ENCODE measurements around the gene BATF3. TPM values are rescaled to one million over a fixed set of nuclear protein-coding genes. Genes with fewer than 3 reads are reported as not detected.

The BATF3 gene
- total RNA-seq, 1 donor from 2014 or later: not detected

DNA sequence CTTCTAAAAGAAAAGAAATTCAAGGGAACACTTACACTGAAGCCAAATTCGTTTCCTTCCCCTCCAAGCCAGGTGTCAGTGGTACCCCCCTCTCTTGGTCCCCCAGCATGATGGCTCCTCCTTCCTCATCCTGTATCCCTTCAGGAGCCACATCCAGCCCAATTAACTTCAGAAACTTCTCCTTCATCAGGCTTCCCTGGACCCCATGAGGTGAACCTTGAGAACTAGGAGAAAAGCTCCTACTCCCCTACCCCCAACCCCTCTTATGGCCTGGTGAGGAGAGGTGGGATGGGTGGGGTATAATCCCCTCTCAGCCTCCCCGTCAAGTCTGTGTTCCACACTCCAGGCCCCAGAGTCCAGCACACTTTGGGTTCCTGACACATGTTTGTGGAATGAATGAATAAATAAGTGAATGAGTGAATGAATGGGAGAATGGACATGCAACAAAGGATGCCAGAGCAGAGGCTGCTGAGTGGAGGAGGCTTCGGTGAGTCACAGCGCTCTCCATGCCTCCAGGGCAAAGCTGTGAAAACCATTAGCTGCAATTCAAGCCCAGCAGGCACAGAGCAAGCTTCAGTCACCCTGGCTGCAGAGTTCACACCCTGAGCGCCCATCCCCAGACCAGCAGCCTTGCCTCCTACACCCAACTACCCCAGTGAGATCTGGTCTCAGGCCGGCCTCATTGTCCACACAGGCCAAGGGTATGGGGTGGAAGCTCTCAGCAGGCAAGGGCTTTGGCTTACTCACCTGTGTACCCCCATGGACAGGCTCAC is 43.8 kb downstream of the BATF3 start:
- DNase-seq (ENCODE audit: low read depth): no peak
- no peak overlapping the region for H3K4me3 ChIP-seq (ENCODE audit: low read depth, low read length)
- TF ChIP-seq, protein P1, sequence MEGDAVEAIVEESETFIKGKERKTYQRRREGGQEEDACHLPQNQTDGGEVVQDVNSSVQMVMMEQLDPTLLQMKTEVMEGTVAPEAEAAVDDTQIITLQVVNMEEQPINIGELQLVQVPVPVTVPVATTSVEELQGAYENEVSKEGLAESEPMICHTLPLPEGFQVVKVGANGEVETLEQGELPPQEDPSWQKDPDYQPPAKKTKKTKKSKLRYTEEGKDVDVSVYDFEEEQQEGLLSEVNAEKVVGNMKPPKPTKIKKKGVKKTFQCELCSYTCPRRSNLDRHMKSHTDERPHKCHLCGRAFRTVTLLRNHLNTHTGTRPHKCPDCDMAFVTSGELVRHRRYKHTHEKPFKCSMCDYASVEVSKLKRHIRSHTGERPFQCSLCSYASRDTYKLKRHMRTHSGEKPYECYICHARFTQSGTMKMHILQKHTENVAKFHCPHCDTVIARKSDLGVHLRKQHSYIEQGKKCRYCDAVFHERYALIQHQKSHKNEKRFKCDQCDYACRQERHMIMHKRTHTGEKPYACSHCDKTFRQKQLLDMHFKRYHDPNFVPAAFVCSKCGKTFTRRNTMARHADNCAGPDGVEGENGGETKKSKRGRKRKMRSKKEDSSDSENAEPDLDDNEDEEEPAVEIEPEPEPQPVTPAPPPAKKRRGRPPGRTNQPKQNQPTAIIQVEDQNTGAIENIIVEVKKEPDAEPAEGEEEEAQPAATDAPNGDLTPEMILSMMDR (conservative IDR thresholded peaks at IDR 0.05; ENCODE audit: low read depth, low read length): no peak

DNA sequence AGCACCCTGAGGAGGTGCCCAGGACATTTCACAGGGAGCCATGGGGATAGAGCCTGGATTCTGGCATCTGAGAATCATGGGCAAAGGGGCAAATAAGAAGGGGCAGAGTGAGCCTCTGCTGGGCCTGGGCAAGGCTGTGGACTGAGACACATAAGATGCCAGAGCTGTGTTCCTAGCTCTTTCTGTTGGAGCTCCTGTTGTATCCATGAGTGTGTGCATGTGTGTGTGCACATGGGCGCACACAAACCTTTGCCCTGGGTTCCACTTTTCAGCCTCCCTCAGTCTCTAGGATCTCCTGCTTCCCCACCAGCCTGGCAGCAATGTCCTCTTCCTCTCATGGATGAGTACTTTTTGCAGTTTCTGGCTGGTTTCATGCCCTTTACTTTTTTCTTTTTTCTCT is 47.0 kb downstream of the BATF3 start:
- TF ChIP-seq, protein P1 (conservative IDR thresholded peaks at IDR 0.05; ENCODE audit: low read depth, low read length): no peak
- DNase-seq (ENCODE audit: low read depth): no peak
- H3K4me3 ChIP-seq (ENCODE audit: low read depth, low read length): no peak overlapping the region

DNA sequence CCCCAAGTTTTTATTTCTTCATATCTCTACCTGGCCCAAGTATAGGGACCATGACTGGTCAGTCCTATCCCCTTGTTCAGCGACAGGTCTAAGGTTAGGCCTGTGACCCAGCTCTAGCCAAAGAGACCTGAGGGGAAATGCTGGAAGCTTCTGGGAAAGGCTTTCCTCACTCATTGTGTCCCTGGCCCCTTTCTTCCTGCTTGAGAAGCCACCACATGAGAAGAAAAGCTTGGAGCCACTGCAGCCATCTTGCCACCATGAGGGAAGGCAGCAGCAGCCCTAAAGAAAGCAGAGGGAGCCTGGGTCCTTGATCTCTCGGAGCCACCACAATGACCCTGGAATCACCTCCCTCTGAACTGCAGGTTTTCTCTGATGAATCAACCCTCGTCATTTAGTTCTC is 47.7 kb downstream of the BATF3 start:
- H3K4me3 ChIP-seq (ENCODE audit: low read depth, low read length): no peak overlapping the region
- DNase-seq (ENCODE audit: low read depth): no peak
- TF ChIP-seq, protein P1 (conservative IDR thresholded peaks at IDR 0.05; ENCODE audit: low read depth, low read length): no peak

DNA sequence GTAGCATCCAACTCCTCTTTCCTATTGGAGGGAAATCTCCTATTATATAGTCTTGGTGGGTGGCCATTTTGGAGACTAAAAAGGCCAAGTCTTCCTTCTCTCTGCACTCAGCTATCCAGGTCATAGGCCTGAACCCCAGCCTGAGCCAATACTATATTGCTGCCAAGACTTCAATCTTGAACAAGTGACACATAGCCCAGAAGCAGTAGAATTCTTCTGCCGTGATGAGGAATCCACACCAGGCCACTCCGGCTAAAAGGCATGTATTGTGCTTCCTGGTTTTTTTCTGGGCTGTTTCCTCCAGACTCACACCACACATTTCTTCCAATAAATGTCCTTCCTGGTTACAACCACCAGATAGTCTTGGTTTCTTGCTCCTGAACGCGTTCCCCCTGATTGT is 48.1 kb downstream of the BATF3 start:
- TF ChIP-seq, protein P1 (conservative IDR thresholded peaks at IDR 0.05; ENCODE audit: low read depth, low read length): no peak
- no peak overlapping the region for H3K4me3 ChIP-seq (ENCODE audit: low read depth, low read length)
- no peak for DNase-seq (ENCODE audit: low read depth)

DNA sequence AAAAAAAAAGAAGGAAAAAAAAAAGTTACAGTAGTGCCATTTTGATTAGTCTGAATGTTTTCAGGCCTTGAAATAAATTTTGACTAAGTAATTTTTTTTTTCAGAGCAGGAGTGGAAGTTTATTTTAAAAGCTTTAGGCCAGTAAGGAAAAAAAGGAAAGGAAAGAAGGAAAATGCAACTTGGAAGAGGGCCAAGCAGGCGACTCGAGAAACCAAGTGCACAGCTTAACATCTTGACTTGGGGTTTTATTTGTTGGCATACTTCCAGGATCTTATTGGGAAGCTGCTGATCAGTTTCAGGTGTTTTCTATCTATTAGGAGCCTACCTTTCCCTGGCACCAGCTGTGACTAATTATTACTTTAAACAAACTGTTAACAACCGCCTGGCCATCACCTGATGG is 49.4 kb downstream of the BATF3 start:
- TF ChIP-seq, protein P1 (conservative IDR thresholded peaks at IDR 0.05; ENCODE audit: low read depth, low read length): no peak
- no peak overlapping the region for H3K4me3 ChIP-seq (ENCODE audit: low read depth, low read length)
- no peak for DNase-seq (ENCODE audit: low read depth)

DNA sequence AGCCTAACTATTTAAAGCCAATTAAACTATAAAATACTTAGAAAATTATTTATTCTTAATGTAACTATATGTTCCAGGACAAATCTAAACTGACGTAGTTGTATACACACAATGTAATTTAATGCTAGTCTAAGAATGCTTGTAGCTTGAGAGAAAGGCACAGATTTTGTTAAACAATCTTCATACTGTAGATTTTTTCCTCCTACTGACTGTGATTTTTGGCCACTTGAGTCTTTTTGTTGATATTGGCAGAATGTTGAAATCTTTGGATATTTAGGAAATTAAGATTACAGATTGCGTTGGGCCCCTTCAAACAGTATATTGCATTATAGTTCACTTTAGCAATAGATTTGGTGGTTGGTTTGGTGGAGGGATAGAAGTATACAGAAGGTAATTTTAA is 50.6 kb downstream of the BATF3 start:
- H3K4me3 ChIP-seq (ENCODE audit: low read depth, low read length): no peak overlapping the region
- TF ChIP-seq, protein P1 (conservative IDR thresholded peaks at IDR 0.05; ENCODE audit: low read depth, low read length): no peak
- no peak for DNase-seq (ENCODE audit: low read depth)

DNA sequence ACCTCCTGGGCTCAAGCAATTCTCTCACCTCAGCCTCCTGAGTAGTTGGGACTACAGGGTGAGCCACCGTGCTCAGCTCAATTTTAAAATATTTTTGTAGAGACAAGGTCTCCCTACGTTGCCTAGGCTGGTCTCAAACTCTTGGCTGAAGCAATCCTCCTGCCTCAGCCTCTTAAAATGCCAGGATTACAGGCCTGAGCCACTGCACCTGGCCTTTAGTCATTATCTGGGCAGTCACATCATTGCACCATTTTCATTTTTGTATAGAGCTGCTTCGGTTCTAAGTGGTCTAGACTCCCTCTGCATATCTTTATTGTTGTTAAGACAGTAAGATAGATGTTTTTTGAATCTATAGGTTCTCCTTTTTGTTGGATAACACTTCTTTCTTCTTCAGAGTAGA is 51.2 kb downstream of the BATF3 start:
- DNase-seq (ENCODE audit: low read depth): no peak
- TF ChIP-seq, protein P1 (conservative IDR thresholded peaks at IDR 0.05; ENCODE audit: low read depth, low read length): no peak
- no peak overlapping the region for H3K4me3 ChIP-seq (ENCODE audit: low read depth, low read length)
